SK-MEL-5 (cell line): ENCODE results near the gene SUGP2. TPM values are rescaled to one million over a fixed set of nuclear protein-coding genes. Genes with fewer than 3 reads are reported as not detected.

Experiments used
- DNase-seq: peaks from one replicate; pipeline ENCODE4 v3.0.0-alpha.2; 2016; ENCODE audit warnings: low read depth, low spot score
- in situ Hi-C: cut with HindIII; loops from 2 replicates; pipeline ENCODE4 v1.10.0; 2016; ENCODE audit warnings: low sequenced_read_pairs, high pct_unique_total_duplicates, low pct_unique_long_range_greater_than_20kb
- total RNA-seq: library from RNA; depleted of rRNA; stranded (reverse); fragments of >200 nt; shearing (Covaris generic); gene quantifications from 2 replicates; pipeline ENCODE4 v1.2.3, GENCODE V29; 2014; rRNA removed

The SUGP2 gene
- total RNA-seq, 1 experiment from 2014 or later: 26.6 TPM

GRCh38 chr19:18948075-18948975 is 85.0 kb downstream of the SUGP2 start:
- in situ Hi-C loops: no loop called here
- DNase-seq: no peak

GRCh38 chr19:18946918-18947317 is 86.4 kb downstream of the SUGP2 start:
- in situ Hi-C loops: no loop called here
- DNase-seq: no peak

- DNase-seq: no peak
- in situ Hi-C loops: no loop called here
Observed at GRCh38 chr19:18946335-18946734, 87.0 kb downstream of the SUGP2 start.

- in situ Hi-C loops: no loop called here
- DNase-seq: no peak
Observed at GRCh38 chr19:18945297-18945696, 88.0 kb downstream of the SUGP2 start.

- in situ Hi-C loops: no loop called here
- DNase-seq: no peak
Observed at GRCh38 chr19:18943465-18943864, 89.9 kb downstream of the SUGP2 start.

GRCh38 chr19:18942692-18943091 is 90.6 kb downstream of the SUGP2 start:
- in situ Hi-C loops: no loop called here
- no peak for DNase-seq

GRCh38 chr19:18941628-18942354 is 91.5 kb downstream of the SUGP2 start:
- DNase-seq: no peak
- in situ Hi-C loops: no loop called here

Other genes starting within 250 kb of the SUGP2 start
- gene COMP, start 242.2 kb downstream of the SUGP2 start, total RNA-seq: not detected in 2 replicates
- 22.4 and 25.7 TPM in 2 replicates for gene UPF1, start 201.6 kb downstream of the SUGP2 start, total RNA-seq
- 10.5 and 12.0 TPM in 2 replicates for gene CERS1, start 137.4 kb downstream of the SUGP2 start, total RNA-seq
- 228 and 253 TPM in 2 replicates for gene COPE, start 114.1 kb downstream of the SUGP2 start, total RNA-seq
- 47.2 and 51.4 TPM in 2 replicates for gene DDX49, start 113.8 kb downstream of the SUGP2 start, total RNA-seq
- 21.0 and 30.2 TPM in 2 replicates for gene HOMER3, start 92.3 kb downstream of the SUGP2 start, total RNA-seq
- gene ARMC6, start 86 bp upstream of the SUGP2 start, total RNA-seq: 30.6 and 33.5 TPM in 2 replicates
- 0.90 and 2.4 TPM in 2 replicates for gene SLC25A42, start 30.5 kb upstream of the SUGP2 start, total RNA-seq
- 31.4 and 34.4 TPM in 2 replicates for gene TMEM161A, start 105.0 kb upstream of the SUGP2 start, total RNA-seq
- not detected in 2 replicates for gene MEF2B, start 136.7 kb upstream of the SUGP2 start, total RNA-seq
- 13.3 and 16.4 TPM in 2 replicates for gene BORCS8, start 158.6 kb upstream of the SUGP2 start, total RNA-seq
- 47.3 and 62.0 TPM in 2 replicates for gene RFXANK, start 158.7 kb upstream of the SUGP2 start, total RNA-seq
- 20.4 and 23.7 TPM in 2 replicates for gene NR2C2AP, start 169.9 kb upstream of the SUGP2 start, total RNA-seq
- not detected in 2 replicates for gene NCAN, start 178.4 kb upstream of the SUGP2 start, total RNA-seq
- gene TM6SF2, start 239.8 kb upstream of the SUGP2 start, total RNA-seq: 0.24 TPM in 1 of 2 replicates, not detected in the other